ENCODE measurements around the gene GTPBP6.

DNA sequence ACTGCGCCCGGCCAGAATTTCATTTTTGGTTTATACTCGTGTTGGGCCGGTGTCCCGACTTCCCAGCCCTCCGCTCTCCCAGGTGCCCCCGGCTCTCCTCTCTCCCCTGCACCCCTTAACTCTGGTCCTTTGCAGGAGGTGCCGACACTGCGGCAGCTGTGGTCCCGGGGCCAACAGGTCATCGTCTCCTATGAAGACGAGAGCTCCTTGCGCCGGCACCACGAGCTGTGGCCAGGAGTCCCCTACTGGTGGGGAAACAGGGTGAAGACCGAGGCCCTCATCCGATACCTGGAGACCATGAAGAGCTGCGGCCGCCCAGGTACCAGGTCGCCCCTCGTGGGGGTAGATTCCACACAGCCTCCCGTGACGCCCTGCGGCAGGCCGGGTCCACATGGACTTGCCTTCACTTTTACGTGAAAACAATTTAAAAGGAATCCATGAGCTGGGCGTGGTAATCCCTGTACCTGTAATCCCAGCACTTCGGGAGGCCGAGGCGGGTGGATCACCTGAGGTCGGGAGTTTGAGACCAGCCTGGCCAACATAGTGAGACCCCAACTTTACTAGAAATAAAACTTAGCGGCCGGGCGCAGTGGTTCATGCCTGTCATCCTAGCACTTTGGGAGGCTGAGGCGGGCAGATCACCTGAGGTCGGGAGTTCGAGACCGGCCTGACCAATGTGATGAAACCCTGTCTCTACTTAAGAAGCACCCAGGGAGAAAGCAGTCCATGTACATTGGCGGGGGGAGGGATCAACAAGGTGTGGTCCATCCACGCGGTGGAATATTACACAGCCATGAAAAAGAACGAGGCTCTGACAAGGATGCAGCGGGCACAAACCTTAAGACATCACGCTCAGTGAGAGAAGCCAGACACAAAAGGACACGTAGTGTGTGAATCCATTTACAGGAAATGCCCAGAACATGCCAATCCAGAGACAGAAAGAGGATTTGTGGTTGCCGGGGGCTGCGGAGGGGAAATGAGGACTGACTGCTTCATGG is 25.4 kb downstream of the GTPBP6 start:
- TF ChIP-seq JUN (IDR thresholded peaks at IDR 0.05; ENCODE audit: borderline replicate concordance, insufficient read depth, insufficient read length, low read depth) (no peak), POLR2A (IDR thresholded peaks at IDR 0.05; ENCODE audit: low read depth, low read length) (no peak), POLR2AphosphoS5 (IDR thresholded peaks at IDR 0.05; ENCODE audit: insufficient read depth, low read depth, low read length) (no peak), EZH2 (IDR thresholded peaks at IDR 0.05; ENCODE audit: borderline replicate concordance, low read depth, low read length, severe bottlenecking) (no peak), FOS (IDR thresholded peaks at IDR 0.05; ENCODE audit: borderline replicate concordance, insufficient read depth, low read length) (no peak), GATA2 (IDR thresholded peaks at IDR 0.05; ENCODE audit: insufficient read depth, insufficient read length, low read depth, low read length) (no peak)
- TF ChIP-seq, protein P1, sequence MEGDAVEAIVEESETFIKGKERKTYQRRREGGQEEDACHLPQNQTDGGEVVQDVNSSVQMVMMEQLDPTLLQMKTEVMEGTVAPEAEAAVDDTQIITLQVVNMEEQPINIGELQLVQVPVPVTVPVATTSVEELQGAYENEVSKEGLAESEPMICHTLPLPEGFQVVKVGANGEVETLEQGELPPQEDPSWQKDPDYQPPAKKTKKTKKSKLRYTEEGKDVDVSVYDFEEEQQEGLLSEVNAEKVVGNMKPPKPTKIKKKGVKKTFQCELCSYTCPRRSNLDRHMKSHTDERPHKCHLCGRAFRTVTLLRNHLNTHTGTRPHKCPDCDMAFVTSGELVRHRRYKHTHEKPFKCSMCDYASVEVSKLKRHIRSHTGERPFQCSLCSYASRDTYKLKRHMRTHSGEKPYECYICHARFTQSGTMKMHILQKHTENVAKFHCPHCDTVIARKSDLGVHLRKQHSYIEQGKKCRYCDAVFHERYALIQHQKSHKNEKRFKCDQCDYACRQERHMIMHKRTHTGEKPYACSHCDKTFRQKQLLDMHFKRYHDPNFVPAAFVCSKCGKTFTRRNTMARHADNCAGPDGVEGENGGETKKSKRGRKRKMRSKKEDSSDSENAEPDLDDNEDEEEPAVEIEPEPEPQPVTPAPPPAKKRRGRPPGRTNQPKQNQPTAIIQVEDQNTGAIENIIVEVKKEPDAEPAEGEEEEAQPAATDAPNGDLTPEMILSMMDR (IDR thresholded peaks at IDR 0.05; ENCODE audit: extremely low read depth in 1 of 2, insufficient read depth in 1 of 2, low read depth in 1 of 2, low read length in 2 of 2), result no peak
- TF ChIP-seq, protein P2, sequence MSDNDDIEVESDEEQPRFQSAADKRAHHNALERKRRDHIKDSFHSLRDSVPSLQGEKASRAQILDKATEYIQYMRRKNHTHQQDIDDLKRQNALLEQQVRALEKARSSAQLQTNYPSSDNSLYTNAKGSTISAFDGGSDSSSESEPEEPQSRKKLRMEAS (IDR thresholded peaks at IDR 0.05; ENCODE audit: insufficient read depth, insufficient read length), result no peak
